HepG2 (cell line): Measurements from ENCODE around the gene AANAT. TPM values are rescaled to one million over a fixed set of nuclear protein-coding genes. Genes with fewer than 3 reads are reported as not detected.

Experiments used
- CCAR2 ChIP-seq: fragments of 200-400 bp; formaldehyde crosslinking; optimal IDR thresholded peaks from 2 replicates; pipeline ENCODE3; 2018; ENCODE audit warnings: low read depth, mild to moderate bottlenecking, low read length, moderate library complexity
- FOSL2 ChIP-seq: sonication (generic); formaldehyde crosslinking; IDR thresholded peaks from 2 replicates; pipeline ENCODE4 v1.4.0; 2020; ENCODE audit warnings: missing genetic modification reagents
- TAF1 ChIP-seq: sonication (generic); formaldehyde crosslinking; IDR thresholded peaks from 2 replicates; pipeline ENCODE4 v1.4.0; 2020; ENCODE audit warnings: missing genetic modification reagents
- ZNF124 ChIP-seq: sonication (generic); formaldehyde crosslinking; IDR thresholded peaks from 2 replicates; pipeline ENCODE4 v1.4.0; 2020; ENCODE audit warnings: missing genetic modification reagents
- ZNF224 ChIP-seq: sonication (generic); formaldehyde crosslinking; IDR thresholded peaks from 2 replicates; pipeline ENCODE4 v1.5.0; 2020; ENCODE audit warnings: mild to moderate bottlenecking, missing genetic modification reagents
- ZNF329 ChIP-seq: sonication (generic); formaldehyde crosslinking; IDR thresholded peaks from 2 replicates; pipeline ENCODE4 v1.9.0; 2021; ENCODE audit warnings: low read depth, mild to moderate bottlenecking, missing genetic modification reagents
- ZNF512B ChIP-seq: sonication (generic); formaldehyde crosslinking; IDR thresholded peaks from 2 replicates; pipeline ENCODE4 v1.5.1; 2020; ENCODE audit warnings: missing genetic modification reagents, mild to moderate bottlenecking, borderline replicate concordance
- ZNF605 ChIP-seq: sonication (generic); formaldehyde crosslinking; IDR thresholded peaks from 2 replicates; pipeline ENCODE4 v1.8.0; 2022; ENCODE audit warnings: mild to moderate bottlenecking, missing genetic modification reagents
- ZNF850 ChIP-seq: sonication (generic); formaldehyde crosslinking; conservative IDR thresholded peaks from 2 replicates; pipeline ENCODE4 v1.9.0; 2021; ENCODE audit warnings: mild to moderate bottlenecking, missing genetic modification reagents
- ZNF879 ChIP-seq: sonication (generic); formaldehyde crosslinking; IDR thresholded peaks from 2 replicates; pipeline ENCODE4 v1.8.1; 2023; ENCODE audit warnings: missing genetic modification reagents
- ZSCAN12 ChIP-seq: sonication (generic); formaldehyde crosslinking; IDR thresholded peaks from 2 replicates; pipeline ENCODE4 v1.9.0; 2021; ENCODE audit warnings: mild to moderate bottlenecking, missing genetic modification reagents
- polyA plus RNA-seq, 8 experiments: library from polyadenylated mRNA; depleted of rRNA in 3 of 8; stranded (reverse) in 7 of 8; unstranded in 1 of 8; fragments of >200 nt; fragmentation: Illumina TruSeq in 4 of 8; extraction: Trizol in 4 of 8; gene quantifications; 2 replicates each; pipeline versions ENCODE4 v1.2.1 to v1.2.3, GENCODE V29; 2011 to 2016; ENCODE audit warnings: low read depth in 4 of 8, missing spikeins in 1 of 8, mixed read lengths in 1 of 8; ENCODE audit not compliant: insufficient read depth in 1 of 8
- total RNA-seq, 5 experiments: library from RNA; depleted of rRNA; stranded (reverse); fragments of >200 nt; fragmentation: Illumina TruSeq; extraction: Trizol; gene quantifications; 2 replicates each; pipeline ENCODE4 v1.2.3, GENCODE V29; 2016; ENCODE audit warnings: low read depth in 1 of 5
- TF ChIP-seq, protein P1 (sequence below), 2 experiments: sonication (generic) in 1 of 2; formaldehyde crosslinking in 1 of 2; IDR thresholded peaks; 2 replicates each; pipeline versions ENCODE4 v1.6.1 to v1.9.0; 2014 to 2022; ENCODE audit warnings: antibody characterized with exemption in 1 of 2, borderline replicate concordance in 1 of 2, inconsistent platforms in 1 of 2, low read depth in 1 of 2, missing genetic modification reagents in 1 of 2
- TF ChIP-seq, protein P2 (sequence below): sonication (generic); formaldehyde crosslinking; IDR thresholded peaks from 2 replicates; pipeline ENCODE4 v1.4.0; 2020; ENCODE audit warnings: missing genetic modification reagents, low read depth, mild to moderate bottlenecking, borderline replicate concordance
- TF ChIP-seq, protein P3 (sequence below): sonication (generic); formaldehyde crosslinking; IDR thresholded peaks from 2 replicates; pipeline ENCODE4 v1.4.0; 2020; ENCODE audit warnings: missing genetic modification reagents

Gene AANAT
- total and polyA plus RNA-seq, 2 of the 13 experiments (the other 11 are each of a cell fraction or from before 2014, with no cell fraction given), result 0.07 TPM; not detected in 1

DNA sequence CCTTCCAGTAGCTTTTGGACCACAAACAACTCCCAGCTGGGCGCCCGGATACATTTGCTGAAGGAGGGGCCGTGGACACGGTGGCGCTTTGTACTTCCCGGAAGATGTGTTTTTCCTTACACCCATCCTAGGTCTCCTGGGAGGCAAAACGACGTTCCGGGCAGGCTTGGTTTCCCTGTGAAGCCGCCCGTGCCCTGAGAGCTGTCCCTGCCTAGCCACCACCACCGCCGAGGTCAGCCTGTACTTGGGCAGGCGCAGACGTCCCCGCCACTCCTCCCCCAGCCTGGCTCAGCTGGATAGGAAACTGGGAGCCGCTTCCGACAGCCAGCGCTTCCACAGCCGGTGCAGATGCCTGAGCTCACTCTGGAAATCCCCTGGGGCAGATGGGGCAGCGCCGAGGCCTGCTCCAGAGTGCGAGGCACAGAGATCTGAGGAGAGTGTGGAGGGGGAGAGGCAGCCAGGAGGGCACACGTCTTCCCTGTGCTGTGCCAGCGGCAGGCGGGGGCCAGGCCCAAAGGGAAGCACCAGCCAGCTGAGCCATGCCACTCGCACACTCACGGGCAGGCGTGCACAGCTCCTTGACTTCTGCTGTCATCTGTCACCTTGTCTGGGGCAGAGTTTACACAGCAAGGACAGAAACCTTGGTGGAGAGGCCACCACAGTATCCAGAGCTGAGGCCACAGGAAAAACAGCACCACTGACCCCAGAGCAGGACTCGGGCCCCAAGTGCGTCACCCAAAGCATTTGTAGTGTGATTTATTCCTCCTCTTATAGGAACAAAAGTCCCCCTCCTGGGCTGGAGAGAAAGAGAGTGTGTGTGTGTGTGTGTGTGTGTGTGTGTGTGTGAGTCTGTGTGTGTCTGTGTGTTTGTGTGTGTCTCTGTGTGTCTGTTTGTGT lies 30.8 kb downstream of the AANAT start (continued):
- TF ChIP-seq, protein P1, sequence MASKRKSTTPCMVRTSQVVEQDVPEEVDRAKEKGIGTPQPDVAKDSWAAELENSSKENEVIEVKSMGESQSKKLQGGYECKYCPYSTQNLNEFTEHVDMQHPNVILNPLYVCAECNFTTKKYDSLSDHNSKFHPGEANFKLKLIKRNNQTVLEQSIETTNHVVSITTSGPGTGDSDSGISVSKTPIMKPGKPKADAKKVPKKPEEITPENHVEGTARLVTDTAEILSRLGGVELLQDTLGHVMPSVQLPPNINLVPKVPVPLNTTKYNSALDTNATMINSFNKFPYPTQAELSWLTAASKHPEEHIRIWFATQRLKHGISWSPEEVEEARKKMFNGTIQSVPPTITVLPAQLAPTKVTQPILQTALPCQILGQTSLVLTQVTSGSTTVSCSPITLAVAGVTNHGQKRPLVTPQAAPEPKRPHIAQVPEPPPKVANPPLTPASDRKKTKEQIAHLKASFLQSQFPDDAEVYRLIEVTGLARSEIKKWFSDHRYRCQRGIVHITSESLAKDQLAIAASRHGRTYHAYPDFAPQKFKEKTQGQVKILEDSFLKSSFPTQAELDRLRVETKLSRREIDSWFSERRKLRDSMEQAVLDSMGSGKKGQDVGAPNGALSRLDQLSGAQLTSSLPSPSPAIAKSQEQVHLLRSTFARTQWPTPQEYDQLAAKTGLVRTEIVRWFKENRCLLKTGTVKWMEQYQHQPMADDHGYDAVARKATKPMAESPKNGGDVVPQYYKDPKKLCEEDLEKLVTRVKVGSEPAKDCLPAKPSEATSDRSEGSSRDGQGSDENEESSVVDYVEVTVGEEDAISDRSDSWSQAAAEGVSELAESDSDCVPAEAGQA (IDR thresholded peaks at IDR 0.05; ENCODE audit: low read depth), result no peak
- TF ChIP-seq, protein P1 (CRISPR knock-in tag; IDR thresholded peaks at IDR 0.05; ENCODE audit: borderline replicate concordance), result no peak
- TF ChIP-seq ZSCAN12 (CRISPR knock-in tag), result no peak
- TF ChIP-seq ZNF124 (CRISPR knock-in tag), result peak; percentile 39; the same call in 1 of the 2 replicates
- TF ChIP-seq, protein P2, sequence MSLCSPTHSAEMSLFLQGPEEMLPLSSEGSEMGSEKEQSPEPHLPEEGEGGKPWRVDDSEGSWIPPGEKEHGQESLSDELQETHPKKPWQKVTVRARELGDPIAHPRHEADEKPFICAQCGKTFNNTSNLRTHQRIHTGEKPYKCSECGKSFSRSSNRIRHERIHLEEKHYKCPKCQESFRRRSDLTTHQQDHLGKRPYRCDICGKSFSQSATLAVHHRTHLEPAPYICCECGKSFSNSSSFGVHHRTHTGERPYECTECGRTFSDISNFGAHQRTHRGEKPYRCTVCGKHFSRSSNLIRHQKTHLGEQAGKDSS (CRISPR knock-in tag), result no peak; the same call in 1 of the 2 replicates
- no peak for TF ChIP-seq ZNF850 (CRISPR knock-in tag)
- TF ChIP-seq CCAR2, result no peak
- TF ChIP-seq, protein P3, sequence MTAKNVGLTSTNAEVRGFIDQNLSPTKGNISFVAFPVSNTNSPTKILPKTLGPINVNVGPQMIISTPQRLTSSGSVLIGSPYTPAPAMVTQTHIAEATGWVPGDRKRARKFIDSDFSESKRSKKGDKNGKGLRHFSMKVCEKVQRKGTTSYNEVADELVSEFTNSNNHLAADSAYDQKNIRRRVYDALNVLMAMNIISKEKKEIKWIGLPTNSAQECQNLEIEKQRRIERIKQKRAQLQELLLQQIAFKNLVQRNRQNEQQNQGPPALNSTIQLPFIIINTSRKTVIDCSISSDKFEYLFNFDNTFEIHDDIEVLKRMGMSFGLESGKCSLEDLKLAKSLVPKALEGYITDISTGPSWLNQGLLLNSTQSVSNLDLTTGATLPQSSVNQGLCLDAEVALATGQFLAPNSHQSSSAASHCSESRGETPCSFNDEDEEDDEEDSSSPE (CRISPR knock-in tag), result peak; percentile 68; the same call in 1 of the 2 replicates
- no peak for TF ChIP-seq ZNF879 (CRISPR knock-in tag)
- TF ChIP-seq ZNF329 (CRISPR knock-in tag), result no peak
- TF ChIP-seq TAF1 (CRISPR knock-in tag), result 0 out of 2 replicates have a peak, but pooled peaks have one; percentile 44
- TF ChIP-seq ZNF512B (CRISPR knock-in tag), result 0 out of 2 replicates have a peak, but pooled peaks have one; percentile 67
- TF ChIP-seq ZNF605, result peak; percentile 84
- TF ChIP-seq FOSL2 (CRISPR knock-in tag), result peak; percentile 59
- peak; percentile 55; the same call in 1 of the 2 replicates for TF ChIP-seq ZNF224 (CRISPR knock-in tag)
